Duodenal mucosa (tissue), 2 donors: ENCODE data around the gene TIMD4.
"Not testable (repeated sequence)": the region's sequence is repeated elsewhere in the genome, so short reads cannot be mapped to it uniquely, and the experiment has no call there.

Experiments
- H3K27ac ChIP-seq: one replicate; pipeline ENCODE4 v1.7.0; 2013; ENCODE audit warnings: low read depth, low read length
- H3K27me3 ChIP-seq, 2 donors: one replicate each; pipeline ENCODE4 v1.7.0; 2013; ENCODE audit warnings: low read length in 2 of 2, control low read depth in 1 of 2; ENCODE audit not compliant: insufficient read depth in 2 of 2, control insufficient read depth in 1 of 2
- H3K36me3 ChIP-seq, 2 donors: one replicate each; pipeline ENCODE4 v1.7.0; 2013; ENCODE audit warnings: low read length in 2 of 2, control low read depth in 1 of 2; ENCODE audit not compliant: insufficient read depth in 2 of 2, control insufficient read depth in 1 of 2
- H3K4me1 ChIP-seq, 2 donors: one replicate each; pipeline ENCODE4 v1.7.0; 2013; ENCODE audit warnings: low read length in 2 of 2, control low read depth in 1 of 2; ENCODE audit not compliant: insufficient read depth in 2 of 2, control insufficient read depth in 1 of 2
- H3K4me3 ChIP-seq, 2 donors: one replicate each; pipeline ENCODE4 v1.7.0; 2013; ENCODE audit warnings: low read length in 2 of 2, low read depth in 1 of 2
- H3K9ac ChIP-seq, 2 donors: one replicate each; pipeline ENCODE4 v1.7.0; 2013; ENCODE audit warnings: low read length in 2 of 2, low read depth in 1 of 2
- H3K9me3 ChIP-seq, 2 donors: one replicate each; pipeline ENCODE4 v1.7.0; 2013; ENCODE audit warnings: low read length in 2 of 2, control low read depth in 1 of 2; ENCODE audit not compliant: control insufficient read depth in 1 of 2

The TIMD4 gene

DNA sequence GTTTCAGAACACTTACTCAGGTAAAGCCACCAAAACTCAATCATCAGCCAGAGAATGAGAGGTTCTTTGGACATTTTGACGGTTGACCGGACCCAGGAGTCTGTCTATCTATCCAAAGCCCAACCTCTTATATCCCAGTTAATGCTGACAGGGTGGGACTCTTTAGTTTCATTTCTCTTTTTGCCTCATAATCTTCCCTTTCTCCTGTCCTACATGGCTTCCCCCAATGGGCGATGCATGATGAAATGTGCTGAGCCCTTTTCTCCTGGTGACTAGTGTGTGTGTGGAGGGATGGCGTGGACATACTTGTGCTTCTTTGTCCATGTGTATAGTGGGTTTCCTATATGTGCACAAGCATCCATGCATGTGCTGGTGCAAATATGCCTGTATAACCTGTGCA, at the start of gene TIMD4:
TSS of gene TIMD4 (minus strand) at position 102 of the 400 bp plus-strand sequence. CDS start at position 74, 28 bp downstream.
- no peak within 1 kb of the TSS for H3K4me3 ChIP-seq
- no peaks in the 10 kb centered on the region for H3K27me3 ChIP-seq
- no peak within 1 kb of the TSS for H3K9ac ChIP-seq
- H3K9me3 ChIP-seq: no peaks in the 10 kb centered on the region
- no peaks in the 10 kb centered on the region for H3K36me3 ChIP-seq
- H3K4me1 ChIP-seq: no peaks in the 10 kb centered on the region
- H3K27ac ChIP-seq: no peak within 1 kb of the TSS

DNA sequence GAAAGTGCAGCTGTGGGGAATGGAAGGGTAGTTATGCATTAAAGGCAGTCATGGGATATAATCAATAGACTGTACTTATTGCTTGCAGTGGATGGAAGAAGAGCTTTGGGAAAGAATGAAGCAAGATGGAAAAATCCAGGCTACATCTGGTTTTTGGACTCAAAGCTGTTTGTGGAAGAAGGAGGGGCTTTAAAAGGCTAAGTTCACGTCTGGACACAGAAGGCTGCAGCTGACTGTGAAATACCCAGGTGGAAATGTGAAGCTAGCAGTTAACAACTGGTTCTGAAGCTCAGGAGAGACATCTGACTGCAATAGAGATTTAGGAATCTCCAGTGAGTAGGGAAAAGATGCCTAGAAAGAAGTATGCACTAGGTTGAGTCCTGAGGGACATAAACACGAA, 43.2 kb upstream of the TIMD4 start:
- Histone ChIP-seq H3K9me3 (no peaks in the 10 kb centered on the region), H3K4me1 (no peaks in the 10 kb centered on the region), H3K9ac (no peak overlapping the region), H3K27ac (no peak overlapping the region), H3K4me3 (no peak overlapping the region), H3K27me3 (no peaks in the 10 kb centered on the region), H3K36me3 (no peaks in the 10 kb centered on the region)

DNA sequence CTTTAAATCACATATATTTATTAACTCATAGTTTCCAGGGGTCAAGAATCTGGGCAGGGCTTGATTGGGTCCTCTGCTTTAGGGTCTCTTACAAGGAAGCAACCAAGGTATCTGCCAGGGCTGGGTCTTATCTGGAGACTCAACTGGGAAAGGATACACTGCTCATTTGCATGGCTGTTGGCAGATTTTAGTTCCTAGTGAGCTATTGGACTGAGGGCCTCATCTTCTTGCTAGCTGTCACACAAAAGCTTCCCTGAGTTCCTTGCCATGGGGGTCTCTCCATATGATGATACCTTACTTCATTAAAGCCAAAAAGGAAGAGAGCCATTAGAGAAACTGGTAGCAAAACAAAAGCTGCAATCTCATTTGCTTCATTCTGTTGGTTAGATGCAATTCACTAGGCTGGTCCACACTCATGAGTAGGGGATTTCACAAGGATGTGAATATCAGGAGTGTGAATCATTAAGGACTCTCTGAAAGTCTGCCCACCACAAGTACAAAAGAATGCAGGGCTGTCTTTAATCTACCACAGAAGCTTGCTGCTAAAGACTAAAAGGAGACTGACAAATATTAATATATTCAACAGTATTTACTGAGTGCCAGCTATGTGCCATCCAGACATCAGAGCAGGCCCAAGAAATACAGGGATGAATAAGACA, 42.0 kb upstream of the TIMD4 start:
- Histone ChIP-seq H3K4me1 (no peaks in the 10 kb centered on the region), H3K36me3 (no peaks in the 10 kb centered on the region), H3K27ac (no peak overlapping the region), H3K4me3 (no peak overlapping the region), H3K9me3 (no peaks in the 10 kb centered on the region), H3K27me3 (no peaks in the 10 kb centered on the region), H3K9ac (no peak overlapping the region)

DNA sequence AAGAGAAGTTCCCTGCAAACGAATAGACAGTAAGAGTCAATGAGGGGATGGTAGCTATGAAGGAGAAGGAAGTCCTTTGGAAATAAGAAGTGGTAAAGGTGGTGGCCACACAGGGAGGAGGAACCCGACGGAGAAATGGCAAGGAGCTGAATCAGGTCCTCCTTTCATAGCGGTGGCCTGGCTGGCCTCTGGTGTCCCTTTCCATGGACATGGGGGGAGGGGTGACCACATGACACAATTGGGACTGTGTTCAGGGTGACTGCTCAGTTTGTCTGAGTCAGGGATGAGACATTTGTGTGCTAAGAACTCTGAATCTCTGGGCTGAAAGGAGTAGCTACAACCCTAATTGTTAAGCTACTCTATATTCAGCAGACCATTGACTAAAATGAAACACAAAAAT, 28.7 kb upstream of the TIMD4 start:
- Histone ChIP-seq H3K36me3 (no peaks in the 10 kb centered on the region), H3K9me3 (no peaks in the 10 kb centered on the region), H3K27ac (no peak overlapping the region), H3K27me3 (no peaks in the 10 kb centered on the region), H3K4me1 (no peaks in the 10 kb centered on the region), H3K9ac (no peak overlapping the region), H3K4me3 (no peak overlapping the region)

DNA sequence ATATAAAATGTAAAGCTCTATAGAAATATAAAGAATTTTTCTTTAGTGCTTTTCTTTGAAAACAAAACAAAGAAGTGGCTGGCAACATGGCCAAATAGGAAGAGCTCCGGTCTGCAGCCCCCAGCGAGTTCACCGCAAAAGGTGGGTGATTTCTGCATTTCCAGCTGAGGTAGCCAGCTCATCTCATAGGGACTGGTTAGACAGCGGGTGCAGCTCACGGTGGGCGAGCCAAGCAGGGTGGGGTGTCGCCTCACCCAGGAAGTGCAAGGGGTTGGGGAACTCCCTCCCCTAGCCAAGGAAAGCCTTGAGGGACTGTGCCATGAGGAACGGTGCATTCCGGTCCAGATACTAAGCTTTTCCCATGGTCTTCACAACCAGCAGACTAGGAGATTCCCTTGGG, 21.0 kb upstream of the TIMD4 start:
- Histone ChIP-seq H3K9me3 (no peaks in the 10 kb centered on the region), H3K27me3 (no peaks in the 10 kb centered on the region), H3K4me3 (no peak overlapping the region)

DNA sequence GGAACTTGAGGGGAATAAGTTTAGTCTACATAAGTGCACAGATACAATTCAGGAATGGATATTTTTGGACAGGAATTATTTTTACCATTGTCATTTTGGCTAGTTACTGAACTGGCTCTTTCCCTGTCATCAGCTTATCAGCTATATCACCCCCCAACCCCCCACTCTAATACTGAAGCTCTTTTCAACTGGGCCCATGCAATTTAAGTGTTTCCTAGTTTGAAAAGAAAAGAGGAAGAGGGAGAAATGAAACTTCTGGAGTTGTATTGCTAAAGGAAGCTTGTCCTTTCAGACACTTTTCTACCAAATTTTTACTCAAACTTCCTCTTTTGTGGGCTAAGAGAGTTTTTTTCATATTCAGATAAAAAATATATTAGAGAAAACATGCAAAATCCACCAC, 18.5 kb upstream of the TIMD4 start:
- H3K4me1 ChIP-seq: no peaks in the 10 kb centered on the region
- H3K27ac ChIP-seq: no peak overlapping the region
- peaks cover 0 to 3% of the 10 kb centered on the region in 2 donors for H3K27me3 ChIP-seq
- no peaks in the 10 kb centered on the region for H3K36me3 ChIP-seq
- H3K9ac ChIP-seq: no peak overlapping the region
- H3K4me3 ChIP-seq: no peak overlapping the region
- no peaks in the 10 kb centered on the region for H3K9me3 ChIP-seq

More for the DNA sequence above, 21.0 kb upstream of the TIMD4 start:
- no peak overlapping the region for H3K27ac ChIP-seq
- H3K36me3 ChIP-seq: no peaks in the 10 kb centered on the region
- no peak overlapping the region for H3K9ac ChIP-seq
- no peaks in the 10 kb centered on the region for H3K4me1 ChIP-seq

DNA sequence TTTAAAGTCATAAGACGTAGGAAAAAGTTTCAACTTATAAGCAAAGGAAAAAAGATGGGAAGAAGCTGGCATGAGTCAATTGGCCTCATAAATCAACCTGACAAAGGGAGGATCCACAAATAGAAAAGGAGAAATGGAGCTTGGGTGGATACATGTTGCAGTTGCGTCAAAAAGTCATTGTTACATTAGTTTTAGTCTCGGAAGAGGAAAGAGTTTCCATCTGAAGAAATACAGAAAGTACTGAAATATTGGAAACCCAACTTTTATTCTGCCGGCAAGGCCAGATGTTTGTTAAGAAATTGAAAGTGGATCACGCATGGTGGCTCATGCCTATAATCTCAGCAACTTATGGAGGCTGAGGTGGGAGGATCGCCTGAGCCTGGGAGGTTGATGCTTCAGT, 11.3 kb upstream of the TIMD4 start:
- Histone ChIP-seq H3K4me3 (no peak overlapping the region), H3K36me3 (no peaks in the 10 kb centered on the region), H3K9me3 (no peaks in the 10 kb centered on the region), H3K4me1 (no peaks in the 10 kb centered on the region), H3K27ac (no peak overlapping the region), H3K27me3 (peaks cover 0 to 3% of the 10 kb centered on the region in 2 donors), H3K9ac (no peak overlapping the region)

DNA sequence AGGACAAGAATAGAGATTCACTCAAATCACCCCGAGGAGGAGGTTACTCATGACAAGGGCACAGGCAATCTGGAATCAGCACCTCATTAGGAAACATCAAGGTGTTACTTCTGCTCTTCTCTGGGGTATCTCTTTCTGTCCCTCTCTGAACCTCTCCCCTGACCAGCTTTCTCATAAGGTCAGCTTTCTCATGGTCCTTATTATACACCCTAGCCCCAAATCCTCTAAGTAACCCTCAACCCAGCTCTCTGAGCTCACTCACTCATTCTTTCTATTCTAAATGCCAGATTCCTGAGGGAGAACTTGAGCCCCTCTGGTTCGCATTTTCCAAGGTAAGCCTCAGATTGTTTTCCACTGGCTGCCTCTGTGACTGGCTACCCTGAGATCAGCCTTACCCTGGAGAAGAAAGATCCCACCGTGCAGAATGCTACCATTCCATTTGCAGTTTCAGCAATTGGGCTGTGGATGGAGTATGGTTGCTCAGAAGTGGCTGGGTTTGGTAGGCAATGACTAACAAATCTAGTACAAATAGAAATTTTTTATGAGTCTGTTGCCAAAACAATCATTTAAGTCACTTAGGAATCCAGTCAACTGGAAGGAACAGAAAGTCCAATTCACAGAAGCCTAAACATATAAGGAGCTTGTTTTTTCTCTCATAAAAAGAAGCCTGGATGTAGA, 9.0 kb upstream of the TIMD4 start:
- H3K4me1 ChIP-seq: no peaks in the 10 kb centered on the region
- H3K4me3 ChIP-seq: no peak overlapping the region
- H3K9ac ChIP-seq: no peak overlapping the region
- no peaks in the 10 kb centered on the region for H3K9me3 ChIP-seq
- no peaks in the 10 kb centered on the region for H3K27me3 ChIP-seq
- no peaks in the 10 kb centered on the region for H3K36me3 ChIP-seq
- no peak overlapping the region for H3K27ac ChIP-seq

DNA sequence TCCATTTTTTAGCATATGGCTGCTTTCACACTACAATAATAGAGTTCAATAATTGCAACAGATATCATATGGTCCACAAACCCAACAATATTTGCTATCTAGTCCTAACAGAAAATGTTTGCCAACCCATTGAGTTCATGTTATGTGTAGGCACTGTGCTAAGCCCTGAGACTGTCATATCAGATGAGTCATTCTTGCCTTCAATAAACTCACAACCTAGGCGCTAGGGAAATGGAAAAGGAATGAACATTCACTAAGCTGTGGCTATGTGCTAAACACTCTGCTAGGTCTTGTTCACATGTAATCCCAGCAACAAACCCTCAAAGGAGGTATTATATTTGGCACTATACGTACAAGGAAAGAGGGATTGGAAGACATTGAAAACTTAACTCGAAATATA, 8.4 kb upstream of the TIMD4 start:
- H3K4me1 ChIP-seq: no peaks in the 10 kb centered on the region

DNA sequence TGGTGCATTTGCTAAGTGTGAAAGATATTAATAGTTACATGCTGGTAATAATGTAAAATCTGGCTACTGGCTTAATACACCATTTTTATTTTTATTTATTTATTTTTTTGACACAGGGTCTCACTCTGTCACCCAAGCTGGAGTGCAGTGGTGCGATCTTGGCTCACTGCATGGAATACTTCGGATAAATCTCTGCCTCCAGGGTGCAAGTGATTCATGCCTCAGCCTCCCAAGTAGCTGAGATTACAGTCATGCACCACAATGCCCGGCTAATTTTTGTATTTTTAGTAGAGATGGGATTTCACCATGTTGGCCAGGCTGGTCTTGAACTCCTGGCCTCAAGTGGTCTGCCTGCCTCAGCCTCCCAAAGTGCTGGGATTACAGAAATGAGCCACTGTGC, 4.4 kb upstream of the TIMD4 start:
- H3K27ac ChIP-seq, H3K4me1 ChIP-seq, H3K27me3 ChIP-seq, H3K9ac ChIP-seq, H3K9me3 ChIP-seq, H3K4me3 ChIP-seq, H3K36me3 ChIP-seq: not testable (repeated sequence)

More for the DNA sequence above, 8.4 kb upstream of the TIMD4 start:
- no peaks in the 10 kb centered on the region for H3K27me3 ChIP-seq
- H3K9me3 ChIP-seq: no peaks in the 10 kb centered on the region
- no peaks in the 10 kb centered on the region for H3K36me3 ChIP-seq
- no peak overlapping the region for H3K27ac ChIP-seq
- no peak overlapping the region for H3K9ac ChIP-seq
- no peak overlapping the region for H3K4me3 ChIP-seq
